Neuronal stem cell (in vitro differentiated cells): ENCODE data around the gene TNRC18.

Experiments
- DNase-seq: peaks from one replicate; pipeline ENCODE4 v3.0.0-alpha.2; 2013; ENCODE audit warnings: low spot score
- H2AFZ ChIP-seq: one replicate; pipeline ENCODE4 v1.6.1; 2013; ENCODE audit warnings: mild to moderate bottlenecking, low read length, inconsistent platforms
- H2AK5ac ChIP-seq: 2 replicates; pipeline ENCODE4 v1.6.1; 2013; ENCODE audit warnings: low read depth, mild to moderate bottlenecking, inconsistent platforms, low read length, moderate library complexity, mixed read lengths
- H2BK120ac ChIP-seq: 2 replicates; pipeline ENCODE4 v1.6.1; 2013; ENCODE audit warnings: low read depth, mild to moderate bottlenecking, inconsistent platforms, low read length, moderate library complexity, mixed read lengths
- H2BK12ac ChIP-seq: one replicate; pipeline ENCODE4 v1.6.1; 2013; ENCODE audit warnings: low read length, inconsistent platforms
- H2BK15ac ChIP-seq: 2 replicates; pipeline ENCODE4 v1.6.1; 2013; ENCODE audit warnings: mild to moderate bottlenecking, low read length, inconsistent platforms, mixed read lengths
- H2BK5ac ChIP-seq: one replicate; pipeline ENCODE4 v1.6.1; 2013; ENCODE audit warnings: inconsistent platforms, mild to moderate bottlenecking, low read length, moderate library complexity
- H3K14ac ChIP-seq: one replicate; pipeline ENCODE4 v1.6.1; 2013; ENCODE audit warnings: low read length, inconsistent platforms
- H3K18ac ChIP-seq: 2 replicates; pipeline ENCODE4 v1.6.1; 2013; ENCODE audit warnings: low read length, inconsistent platforms
- H3K23ac ChIP-seq: 2 replicates; pipeline ENCODE4 v1.6.1; 2013; ENCODE audit warnings: low read depth, mild to moderate bottlenecking, mixed read lengths, low read length, inconsistent platforms; ENCODE audit not compliant: poor library complexity
- H3K27ac ChIP-seq: replicated peaks from 3 replicates; pipeline ENCODE4 v1.5.1; 2013; ENCODE audit warnings: low read length, inconsistent platforms
- H3K27me3 ChIP-seq, 3 experiments: 2 replicates each; pipeline ENCODE4 v1.6.1; 2013; ENCODE audit warnings: low read length in 3 of 3, mild to moderate bottlenecking in 2 of 3, inconsistent platforms in 1 of 3, low read depth in 1 of 3, mixed read lengths in 1 of 3, moderate library complexity in 1 of 3; ENCODE audit not compliant: control insufficient read depth in 3 of 3, insufficient read depth in 3 of 3
- H3K36me3 ChIP-seq, 2 donors: replicated peaks in 1 of 2; 2 replicates each; pipeline ENCODE4 v1.6.1; 2013; ENCODE audit warnings: low read length in 2 of 2; ENCODE audit not compliant: control insufficient read depth in 2 of 2, insufficient read depth in 2 of 2
- H3K4ac ChIP-seq: 2 replicates; pipeline ENCODE4 v1.6.1; 2013; ENCODE audit warnings: inconsistent platforms, mild to moderate bottlenecking, low read length, moderate library complexity
- H3K4me1 ChIP-seq, 2 donors: 1 replicate in 1 of 2; 2 replicates in 1 of 2; pipeline ENCODE4 v1.6.1; 2013; ENCODE audit warnings: low read length in 2 of 2, low read depth in 1 of 2; ENCODE audit not compliant: control insufficient read depth in 2 of 2, insufficient read depth in 1 of 2
- H3K4me2 ChIP-seq: one replicate; pipeline ENCODE4 v1.6.1; 2013; ENCODE audit warnings: mild to moderate bottlenecking, low read length, inconsistent platforms; ENCODE audit not compliant: insufficient read depth, poor library complexity, severe bottlenecking
- H3K4me3 ChIP-seq, 2 donors: 2 replicates each; pipeline ENCODE4 v1.5.1; 2013; ENCODE audit warnings: low read length in 2 of 2, mild to moderate bottlenecking in 2 of 2, inconsistent platforms in 1 of 2, moderate library complexity in 1 of 2
- H3K79me1 ChIP-seq: one replicate; pipeline ENCODE4 v1.6.1; 2013; ENCODE audit warnings: low read depth, mild to moderate bottlenecking, inconsistent platforms, low read length, moderate library complexity
- H3K9ac ChIP-seq: one replicate; pipeline ENCODE4 v1.6.1; 2013; ENCODE audit warnings: mild to moderate bottlenecking, low read depth, low read length, inconsistent platforms; ENCODE audit not compliant: poor library complexity
- H3K9me3 ChIP-seq, 2 donors: replicated peaks in 1 of 2; 2 replicates each; pipeline versions ENCODE3 to v1.6.1; 2013; ENCODE audit warnings: low read length in 2 of 2, mild to moderate bottlenecking in 2 of 2, inconsistent platforms in 1 of 2, low read depth in 1 of 2, mixed read lengths in 1 of 2, moderate library complexity in 1 of 2; ENCODE audit not compliant: control insufficient read depth in 2 of 2, insufficient read depth in 1 of 2
- H4K8ac ChIP-seq: one replicate; pipeline ENCODE4 v1.6.1; 2013; ENCODE audit warnings: low read depth, mild to moderate bottlenecking, inconsistent platforms, low read length, moderate library complexity
- H4K91ac ChIP-seq: one replicate; pipeline ENCODE4 v1.6.1; 2013; ENCODE audit warnings: low read length, low read depth, mild to moderate bottlenecking, inconsistent platforms; ENCODE audit not compliant: poor library complexity
- WGBS, 2 donors: extraction: QIAGEN DNeasy Blood & Tissue Kit; methylation state at CpG; one replicate each; pipeline ENCODE4 v1.1.7; 2013; ENCODE audit warnings: missing lambda C conversion rate in 2 of 2, mixed read lengths in 1 of 2; ENCODE audit not compliant: insufficient read length in 2 of 2, insufficient replicate concordance in 1 of 2; ENCODE audit errors: extremely low coverage in 2 of 2; 5-methylcytosine and 5-hydroxymethylcytosine counted together

Gene TNRC18

GRCh38 chr7:5442757-5443305 lies 19.2 kb upstream of the TNRC18 start:
- H3K9me3 ChIP-seq: peaks cover 0 to 3% of the 10 kb centered on the region in 2 donors
- no peaks in the 10 kb centered on the region for H3K79me1 ChIP-seq
- no peak for DNase-seq
- no peaks in the 10 kb centered on the region for H3K27me3 ChIP-seq
- no peak overlapping the region for H2BK15ac ChIP-seq
- H2AK5ac ChIP-seq: no peak overlapping the region
- H2BK120ac ChIP-seq: no peak overlapping the region
- no peak overlapping the region for H3K4me2 ChIP-seq
- H3K36me3 ChIP-seq: no peaks in the 10 kb centered on the region
- no peak overlapping the region for H2AFZ ChIP-seq
- no peak overlapping the region for H2BK5ac ChIP-seq
- H4K91ac ChIP-seq: no peak overlapping the region
- no peak overlapping the region for H3K27ac ChIP-seq
- H3K4ac ChIP-seq: no peak overlapping the region
- H3K23ac ChIP-seq: no peak overlapping the region
- no peak overlapping the region for H4K8ac ChIP-seq
- no CpG with 5 or more reads among the region's 20 CpGs for WGBS, 2 donors
- H3K9ac ChIP-seq: no peak overlapping the region
- H3K4me3 ChIP-seq: peak overlapping the region in 1 of 2 donors; percentile 4
- no peak overlapping the region for H2BK12ac ChIP-seq
- H3K14ac ChIP-seq: peak overlapping the region; percentile 92
- no peak overlapping the region for H3K18ac ChIP-seq
- H3K4me1 ChIP-seq: peaks cover 8 to 38% of the 10 kb centered on the region in 2 donors

GRCh38 chr7:5441840-5442503 lies 18.3 kb upstream of the TNRC18 start:
- Histone ChIP-seq H2BK12ac (no peak overlapping the region), H3K27ac (no peak overlapping the region), H2BK15ac (no peak overlapping the region), H3K23ac (no peak overlapping the region), H3K4me2 (no peak overlapping the region), H2BK120ac (no peak overlapping the region), H3K18ac (peak overlapping the region; percentile 64), H3K27me3 (no peaks in the 10 kb centered on the region), H2BK5ac (no peak overlapping the region), H3K36me3 (no peaks in the 10 kb centered on the region), H4K91ac (no peak overlapping the region), H3K79me1 (no peaks in the 10 kb centered on the region), H3K9ac (no peak overlapping the region), H3K4me3 (no peak overlapping the region), H3K4me1 (peaks cover 4 to 42% of the 10 kb centered on the region in 2 donors), H4K8ac (no peak overlapping the region), H2AK5ac (no peak overlapping the region), H3K4ac (no peak overlapping the region), H3K14ac (peak overlapping the region; percentile 38), H2AFZ (no peak overlapping the region), H3K9me3 (peaks cover 0 to 7% of the 10 kb centered on the region in 2 donors)
- WGBS, 2 donors: no CpG with 5 or more reads among the region's 11 CpGs
- no peak for DNase-seq

GRCh38 chr7:5439572-5440496 lies 16.2 kb upstream of the TNRC18 start:
- Histone ChIP-seq H3K23ac (peak overlapping the region; percentile 90), H3K36me3 (no peaks in the 10 kb centered on the region), H4K91ac (no peak overlapping the region), H3K4me3 (peak overlapping the region in 1 of 2 donors; percentile 23), H3K27ac (no peak overlapping the region), H2BK5ac (no peak overlapping the region), H3K9ac (peak overlapping the region; percentile 9), H3K18ac (peak overlapping the region; percentile 81), H2AFZ (no peak overlapping the region), H2BK120ac (no peak overlapping the region), H3K4me2 (no peak overlapping the region), H3K27me3 (no peaks in the 10 kb centered on the region), H3K14ac (no peak overlapping the region), H3K4me1 (peaks cover 2 to 39% of the 10 kb centered on the region in 2 donors), H3K79me1 (no peaks in the 10 kb centered on the region), H4K8ac (no peak overlapping the region), H2BK12ac (no peak overlapping the region), H2BK15ac (peak overlapping the region; percentile 82), H3K9me3 (peaks cover 0 to 7% of the 10 kb centered on the region in 2 donors), H2AK5ac (peak overlapping the region; percentile 50), H3K4ac (no peak overlapping the region)
- no peak for DNase-seq
- no CpG with 5 or more reads among the region's 24 CpGs for WGBS, 2 donors

GRCh38 chr7:5439209-5439571 lies 15.6 kb upstream of the TNRC18 start:
- no peak overlapping the region for H2BK15ac ChIP-seq
- H4K8ac ChIP-seq: no peak overlapping the region
- H3K4ac ChIP-seq: no peak overlapping the region
- peaks cover 2 to 39% of the 10 kb centered on the region in 2 donors for H3K4me1 ChIP-seq
- peak overlapping the region; percentile 50 for H2AK5ac ChIP-seq
- H3K14ac ChIP-seq: no peak overlapping the region
- H3K4me2 ChIP-seq: no peak overlapping the region
- no peak overlapping the region for H2BK120ac ChIP-seq
- no peak for DNase-seq
- no peak overlapping the region for H3K27ac ChIP-seq
- no peak overlapping the region for H3K23ac ChIP-seq
- no peak overlapping the region for H2BK12ac ChIP-seq
- H3K36me3 ChIP-seq: no peaks in the 10 kb centered on the region
- no peaks in the 10 kb centered on the region for H3K79me1 ChIP-seq
- H3K9me3 ChIP-seq: peaks cover 0 to 7% of the 10 kb centered on the region in 2 donors
- H3K18ac ChIP-seq: peak overlapping the region; percentile 20
- no peak overlapping the region for H3K4me3 ChIP-seq
- H3K27me3 ChIP-seq: no peaks in the 10 kb centered on the region
- H2BK5ac ChIP-seq: no peak overlapping the region
- no CpG with 5 or more reads among the region's 3 CpGs for WGBS, 2 donors
- no peak overlapping the region for H4K91ac ChIP-seq
- no peak overlapping the region for H3K9ac ChIP-seq
- no peak overlapping the region for H2AFZ ChIP-seq
